NCI-H69 (cell line): Measurements from ENCODE around the gene HOXB6.

Experiments used
- DNase-seq: peaks from one replicate; lab custom pipeline; 2025; lab: John Stamatoyannopoulos, UW

Gene HOXB6

GRCh38 chr17:48565925-48566710 lies 38.7 kb downstream of the HOXB6 start:
- peak; percentile 84 for DNase-seq

GRCh38 chr17:48565022-48565554 lies 39.7 kb downstream of the HOXB6 start:
- DNase-seq = no peak

- DNase-seq = no peak
Observed at GRCh38 chr17:48564188-48565021, 40.4 kb downstream of the HOXB6 start.

- no peak for DNase-seq
Observed at GRCh38 chr17:48563867-48564187, 41.0 kb downstream of the HOXB6 start.

- DNase-seq = peak; percentile 78
Observed at GRCh38 chr17:48563385-48563838, 41.4 kb downstream of the HOXB6 start.

GRCh38 chr17:48562934-48563333 lies 41.9 kb downstream of the HOXB6 start:
- no peak for DNase-seq

GRCh38 chr17:48561884-48562810 lies 42.6 kb downstream of the HOXB6 start:
- DNase-seq = peak; percentile 61

GRCh38 chr17:48559840-48560817 lies 44.7 kb downstream of the HOXB6 start:
- DNase-seq = no peak

GRCh38 chr17:48559122-48559839 lies 45.5 kb downstream of the HOXB6 start:
- DNase-seq = no peak

GRCh38 chr17:48558831-48559121 lies 46.0 kb downstream of the HOXB6 start:
- DNase-seq = no peak

- no peak for DNase-seq
Observed at GRCh38 chr17:48558057-48558830, 46.5 kb downstream of the HOXB6 start.

GRCh38 chr17:48556576-48557401 lies 48.0 kb downstream of the HOXB6 start:
- DNase-seq = peak; percentile 64

GRCh38 chr17:48556229-48556575 lies 48.6 kb downstream of the HOXB6 start:
- peak; percentile 64 for DNase-seq

GRCh38 chr17:48555258-48556228 lies 49.2 kb downstream of the HOXB6 start:
- DNase-seq = peak; percentile 95

- peak; percentile 76 for DNase-seq
Observed at GRCh38 chr17:48554412-48555257, 50.2 kb downstream of the HOXB6 start.

GRCh38 chr17:48553826-48554225 lies 51.0 kb downstream of the HOXB6 start:
- DNase-seq = peak; percentile 48
